Astrocyte of the hippocampus (primary cell): ENCODE data around the gene UGCG.
"Not testable (repeated sequence)": the region's sequence is repeated elsewhere in the genome, so short reads cannot be mapped to it uniquely, and the experiment has no call there.

Experiments used
- DNase-seq: peaks from one replicate; pipeline ENCODE4 v3.0.0; 2011; ENCODE audit warnings: low read depth, low spot score

Gene UGCG

DNA sequence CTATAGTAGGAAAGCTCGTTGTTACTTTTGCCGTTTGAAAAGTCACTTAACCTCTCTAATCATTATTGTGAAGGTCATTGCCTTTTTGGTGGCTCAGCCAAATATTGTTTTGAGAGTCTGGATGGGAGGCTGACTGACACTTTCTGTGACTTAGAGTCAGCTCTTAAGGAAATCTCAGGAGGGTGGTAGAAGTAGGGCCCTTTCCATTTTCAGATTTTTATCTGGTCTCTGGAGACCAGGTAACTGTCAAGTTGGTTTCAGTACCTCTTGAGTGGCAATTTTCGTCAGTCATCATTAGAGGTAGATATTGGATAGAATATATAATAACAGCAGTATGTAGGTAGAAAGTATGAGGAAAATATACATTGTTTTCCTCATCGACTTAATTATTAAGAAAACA is 23.3 kb downstream of the UGCG start:
- no peak for DNase-seq

GRCh38 chr9:111920531-111920930 is 23.9 kb downstream of the UGCG start:
- no peak for DNase-seq

- DNase-seq, result no peak
Observed at GRCh38 chr9:111922324-111923013, 25.9 kb downstream of the UGCG start.

- no peak for DNase-seq
Observed at GRCh38 chr9:111924281-111924680, 27.7 kb downstream of the UGCG start.

DNA sequence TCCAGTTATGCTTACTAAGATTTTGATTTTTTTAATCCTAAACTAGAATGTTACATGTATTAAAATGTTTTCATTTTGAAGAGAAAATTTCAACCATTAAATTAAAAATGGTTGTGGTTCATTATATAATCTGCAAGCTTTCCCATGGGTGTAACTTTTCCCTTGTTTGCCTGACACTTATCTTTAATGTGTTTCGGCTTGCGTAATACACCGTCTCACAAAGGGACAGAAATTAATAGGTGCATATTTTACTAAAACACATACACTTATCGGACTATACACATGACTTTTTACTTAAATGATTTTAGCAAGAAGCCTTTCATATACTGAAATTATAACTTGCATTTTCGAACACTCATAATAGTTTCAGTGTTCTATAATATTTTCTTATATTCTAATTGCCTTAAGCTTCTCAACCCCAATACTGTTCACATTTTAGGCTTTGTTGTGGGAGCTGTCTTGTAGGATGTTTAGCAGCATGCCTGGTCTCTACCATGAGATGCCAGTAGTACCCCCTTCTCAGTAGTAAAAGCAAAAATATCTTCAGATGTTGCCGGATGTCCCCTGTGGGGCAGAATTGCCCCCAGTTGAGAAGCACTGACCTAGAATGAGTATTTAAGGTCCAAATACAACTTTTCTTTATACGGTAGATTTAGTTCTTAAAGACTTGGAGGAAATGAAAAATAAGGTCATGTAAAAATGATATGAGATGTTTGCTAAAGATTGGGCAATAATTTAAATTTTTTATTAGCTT is 28.6 kb downstream of the UGCG start:
- DNase-seq, result no peak

- no peak for DNase-seq
Observed at GRCh38 chr9:111925784-111926183, 29.2 kb downstream of the UGCG start.

DNA sequence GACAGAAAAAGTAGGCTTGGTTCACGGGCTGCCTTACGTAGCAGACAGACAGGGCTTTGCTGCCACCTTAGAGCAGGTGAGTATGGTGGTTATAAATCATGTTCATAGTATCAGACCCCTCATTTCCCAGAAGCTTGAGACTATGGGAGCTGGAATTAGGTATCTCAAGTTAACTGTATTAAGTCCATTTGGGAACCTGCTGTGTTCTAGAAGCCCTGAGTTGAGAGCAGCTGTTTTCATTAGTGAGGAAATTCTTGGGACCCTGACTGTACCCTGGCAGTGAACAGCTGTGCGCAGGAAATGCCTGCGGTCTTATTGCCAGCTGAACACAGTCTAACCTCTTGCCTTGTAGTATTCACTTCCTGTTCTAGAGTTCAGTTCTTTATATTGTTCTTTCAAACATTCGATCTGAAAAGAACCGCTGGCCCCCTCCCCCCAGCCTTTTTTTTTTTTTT is 29.8 kb downstream of the UGCG start:
- no peak for DNase-seq

- DNase-seq, result peak; percentile 41
Observed at GRCh38 chr9:111928359-111928720, 31.7 kb downstream of the UGCG start.

DNA sequence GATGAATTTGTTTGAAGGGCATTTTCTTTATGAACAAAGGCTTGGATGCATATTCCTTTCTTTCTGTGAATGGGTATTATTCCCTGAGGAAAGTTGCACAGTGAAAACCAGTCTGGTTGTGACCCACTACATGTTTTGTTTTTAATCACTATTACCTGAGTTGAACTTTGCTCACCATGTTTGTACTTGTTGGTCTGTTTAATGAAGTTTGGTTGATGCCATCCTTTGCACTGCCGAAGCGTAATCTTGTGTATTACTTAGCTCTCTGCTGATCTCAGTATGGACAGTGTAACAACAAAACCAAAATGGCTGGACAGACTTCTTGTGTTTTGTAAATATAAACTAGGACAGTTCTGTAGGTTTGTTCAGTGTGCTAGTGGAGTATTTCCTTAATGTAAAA is 38.1 kb downstream of the UGCG start:
- no peak for DNase-seq

- no peak for DNase-seq
Observed at GRCh38 chr9:111936391-111936790, 39.8 kb downstream of the UGCG start.

DNA sequence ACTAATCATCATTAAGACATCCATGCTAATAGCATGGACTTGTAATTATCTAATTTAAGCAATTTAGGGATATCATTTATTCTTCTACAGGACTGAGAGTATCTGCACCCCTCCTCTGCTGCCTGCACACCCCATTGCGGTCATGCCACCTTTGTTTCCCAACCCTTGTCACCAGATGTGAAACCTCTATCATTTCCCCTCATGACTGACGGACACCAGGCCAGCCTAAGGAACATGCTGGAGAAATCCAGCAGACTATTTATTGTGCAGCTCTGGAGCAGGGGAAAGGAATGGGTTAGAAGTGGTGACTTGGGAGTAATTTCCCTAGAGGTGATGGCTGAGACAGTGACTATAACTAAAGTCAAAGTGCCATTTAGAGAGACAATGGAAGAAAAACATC is 40.7 kb downstream of the UGCG start:
- DNase-seq, result no peak

DNA sequence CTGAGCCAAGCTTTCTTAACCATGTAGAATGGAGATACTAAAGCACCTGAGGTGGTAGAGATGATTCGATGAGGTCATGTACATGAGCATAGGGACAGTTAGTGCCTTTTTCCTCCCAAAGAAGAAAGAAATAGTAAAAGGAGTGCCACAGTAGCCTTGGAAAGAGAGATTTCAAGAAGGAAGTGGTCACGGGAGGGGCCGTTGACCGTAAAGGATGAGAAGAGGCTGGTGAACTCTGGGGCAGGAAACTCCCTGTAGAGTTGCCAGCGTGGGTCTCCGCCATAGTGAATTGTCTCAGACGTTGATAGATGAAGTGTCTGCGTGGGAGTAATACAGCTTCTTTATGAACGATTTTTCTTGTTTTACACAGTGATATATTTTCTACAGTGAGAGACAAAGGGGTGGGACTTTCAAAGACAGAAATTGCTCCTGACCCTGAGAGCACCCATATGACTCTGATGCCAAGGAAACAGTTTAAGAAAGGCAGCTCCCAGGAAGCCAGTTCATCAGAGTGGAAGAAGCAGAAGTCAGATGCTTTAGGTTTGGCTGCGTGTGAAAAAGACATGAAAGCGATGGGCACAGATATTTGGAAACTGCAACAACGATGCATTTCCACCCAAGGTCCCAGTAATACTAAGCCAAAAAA is 41.3 kb downstream of the UGCG start:
- DNase-seq, result peak; percentile 48

GRCh38 chr9:111938427-111938800 is 41.8 kb downstream of the UGCG start:
- DNase-seq, result no peak

DNA sequence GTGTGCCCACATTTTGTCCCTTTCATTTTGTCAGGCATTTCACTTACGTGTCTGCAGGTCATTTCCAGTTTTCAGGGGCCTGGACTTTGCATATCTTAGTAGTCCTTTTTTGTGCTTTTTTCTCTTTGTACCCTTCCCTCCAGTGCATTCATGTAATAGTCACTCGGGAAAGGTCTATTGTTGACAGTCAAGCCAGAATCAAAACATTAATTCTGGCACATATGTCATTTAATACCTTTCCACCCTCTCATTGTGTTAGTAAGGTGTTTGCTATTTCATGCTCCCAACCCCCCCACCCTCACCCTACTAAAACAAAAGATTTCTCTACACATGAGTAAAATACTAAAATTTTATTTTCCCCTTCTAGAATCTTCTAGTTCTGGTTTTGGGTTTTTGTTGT is 42.7 kb downstream of the UGCG start:
- no peak for DNase-seq

- DNase-seq, result peak; percentile 44
Observed at GRCh38 chr9:111940697-111941096, 44.1 kb downstream of the UGCG start.

DNA sequence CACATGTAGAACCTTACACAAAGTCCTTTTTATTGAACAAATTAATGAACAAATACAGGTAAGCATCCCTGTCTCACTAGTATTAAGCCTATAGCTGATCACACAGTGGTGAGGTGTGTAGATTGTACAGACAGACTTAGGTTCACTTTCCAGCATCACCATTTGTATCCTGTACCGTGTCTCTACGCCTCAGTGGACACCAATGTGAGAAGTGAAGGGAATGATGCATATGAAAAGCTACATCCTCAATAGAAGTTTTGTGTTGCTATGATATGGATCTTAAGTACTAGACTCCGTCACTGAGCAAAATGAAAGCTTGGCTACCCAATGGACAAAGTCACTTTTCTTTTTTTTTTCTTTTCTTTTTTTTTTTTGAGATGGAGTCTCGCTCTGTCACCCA is 46.6 kb downstream of the UGCG start:
- DNase-seq, result no peak

GRCh38 chr9:111943746-111944145 is 47.1 kb downstream of the UGCG start:
- no peak for DNase-seq

GRCh38 chr9:111944241-111944866 is 47.7 kb downstream of the UGCG start:
- no peak for DNase-seq

DNA sequence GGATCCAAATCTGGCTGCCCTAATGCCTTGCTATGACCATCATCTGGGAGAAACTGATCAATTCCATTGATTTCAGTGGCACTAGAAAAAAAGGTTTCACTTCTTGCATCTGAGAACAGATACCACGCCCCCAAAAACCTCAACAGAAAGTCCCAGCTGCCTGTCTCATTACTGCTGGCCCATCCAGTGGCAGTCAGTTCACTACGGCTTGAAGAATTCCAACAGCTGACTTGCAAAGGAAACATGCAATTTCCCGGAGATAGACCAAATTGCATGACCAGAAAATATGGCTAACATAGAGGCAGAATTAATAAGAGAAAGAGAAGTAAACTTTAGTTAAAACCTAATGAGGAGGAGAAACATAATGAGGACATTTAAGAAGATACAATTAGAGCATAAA is 48.6 kb downstream of the UGCG start:
- DNase-seq, result peak; percentile 56

GRCh38 chr9:111948109-111948508 is 51.5 kb downstream of the UGCG start:
- DNase-seq, result not testable (repeated sequence)

- DNase-seq, result no peak
Observed at GRCh38 chr9:111948951-111949350, 52.3 kb downstream of the UGCG start.

DNA sequence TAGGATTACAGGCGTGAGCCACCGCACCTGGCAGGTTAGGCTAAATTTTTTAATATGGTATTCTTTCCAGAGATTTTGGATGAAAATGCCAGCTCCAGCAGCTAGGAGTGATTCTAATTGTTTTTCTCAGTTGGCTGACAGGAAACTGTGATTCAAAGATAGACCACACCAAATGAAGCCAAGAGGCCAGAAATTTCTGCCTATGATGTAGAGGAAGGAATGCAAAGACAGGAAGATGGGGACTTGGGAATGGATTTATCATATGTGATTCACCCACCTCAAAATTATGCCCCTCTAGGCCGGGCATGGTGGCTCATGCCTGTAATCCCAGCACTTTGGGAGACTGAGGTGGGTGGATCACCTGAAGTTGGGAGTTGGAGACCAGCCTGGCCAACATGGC is 53.3 kb downstream of the UGCG start:
- no peak for DNase-seq
